Activated T-cell treated with anti-CD3 and anti-CD28 coated beads for 4 hours (primary cell): Measurements from ENCODE around the gene ST8SIA6.

Experiments
- DNase-seq: peaks from one replicate; pipeline ENCODE4 v3.0.0-alpha.2; 2020

Gene ST8SIA6

GRCh38 chr10:17383801-17384555, 70.4 kb downstream of the ST8SIA6 start:
- DNase-seq, result no peak

- DNase-seq, result no peak
Observed at GRCh38 chr10:17381502-17382142, 72.8 kb downstream of the ST8SIA6 start.

GRCh38 chr10:17380888-17381287, 73.5 kb downstream of the ST8SIA6 start:
- no peak for DNase-seq

- no peak for DNase-seq
Observed at GRCh38 chr10:17380016-17380415, 74.4 kb downstream of the ST8SIA6 start.

GRCh38 chr10:17379151-17379690, 75.2 kb downstream of the ST8SIA6 start:
- no peak for DNase-seq

- DNase-seq, result no peak
Observed at GRCh38 chr10:17375936-17376584, 78.3 kb downstream of the ST8SIA6 start.

GRCh38 chr10:17368708-17369272, 85.6 kb downstream of the ST8SIA6 start:
- no peak for DNase-seq

- no peak for DNase-seq
Observed at GRCh38 chr10:17366705-17367104, 87.7 kb downstream of the ST8SIA6 start.

GRCh38 chr10:17365402-17365801, 89.0 kb downstream of the ST8SIA6 start:
- DNase-seq, result no peak

GRCh38 chr10:17358461-17358860, 95.9 kb downstream of the ST8SIA6 start:
- DNase-seq, result no peak

- DNase-seq, result no peak
Observed at GRCh38 chr10:17357781-17358180, 96.6 kb downstream of the ST8SIA6 start.

GRCh38 chr10:17356820-17357219, 97.6 kb downstream of the ST8SIA6 start:
- DNase-seq, result no peak

GRCh38 chr10:17354781-17355180, 99.6 kb downstream of the ST8SIA6 start:
- no peak for DNase-seq

GRCh38 chr10:17353568-17354300, 100.7 kb downstream of the ST8SIA6 start:
- no peak for DNase-seq

- DNase-seq, result no peak
Observed at GRCh38 chr10:17352583-17352982, 101.8 kb downstream of the ST8SIA6 start.

GRCh38 chr10:17351506-17351905, 102.9 kb downstream of the ST8SIA6 start:
- no peak for DNase-seq

GRCh38 chr10:17349717-17350116, 104.7 kb downstream of the ST8SIA6 start:
- no peak for DNase-seq

GRCh38 chr10:17348501-17349349, 105.7 kb downstream of the ST8SIA6 start:
- DNase-seq, result no peak

- DNase-seq, result no peak
Observed at GRCh38 chr10:17348011-17348500, 106.3 kb downstream of the ST8SIA6 start.

- no peak for DNase-seq
Observed at GRCh38 chr10:17344206-17344605, 110.2 kb downstream of the ST8SIA6 start.

- no peak for DNase-seq
Observed at GRCh38 chr10:17343118-17343517, 111.3 kb downstream of the ST8SIA6 start.
